Measurements from ENCODE around the gene RNU5B-1. TPM values are rescaled to one million over a fixed set of nuclear protein-coding genes. Genes with fewer than 3 reads are reported as not detected.

Gene RNU5B-1
- total RNA-seq, 1 donor from 2014 or later, result 47.6 TPM

- H3K27me3 ChIP-seq (ENCODE audit: low read depth), result no peaks in the 10 kb centered on the region
- no peak for ATAC-seq
- H3K9me3 ChIP-seq, result no peaks in the 10 kb centered on the region
- DNase-seq, result no peak
- H3K4me1 ChIP-seq, result no peaks in the 10 kb centered on the region
- H3K27ac ChIP-seq, result no peak overlapping the region
- TF ChIP-seq CTCF (IDR thresholded peaks at IDR 0.05), result no peak
- H3K36me3 ChIP-seq, result no peaks in the 10 kb centered on the region
- no peak overlapping the region for H3K4me3 ChIP-seq
- intact Hi-C loops (cut with DNase I), result no loop called here
These were observed 33.1 kb downstream of the RNU5B-1 start for GRCh38 chr15:65337436-65338070.

GRCh38 chr15:65338366-65338765 is 33.9 kb downstream of the RNU5B-1 start:
- no peak for DNase-seq

GRCh38 chr15:65338823-65339222 is 34.3 kb downstream of the RNU5B-1 start:
- intact Hi-C loops (cut with DNase I), result no loop called here
- Histone ChIP-seq H3K27me3 (ENCODE audit: low read depth) (no peaks in the 10 kb centered on the region), H3K36me3 (no peaks in the 10 kb centered on the region), H3K9me3 (no peaks in the 10 kb centered on the region), H3K4me3 (no peak overlapping the region), H3K4me1 (no peaks in the 10 kb centered on the region), H3K27ac (no peak overlapping the region)
- TF ChIP-seq CTCF (IDR thresholded peaks at IDR 0.05), result no peak
- DNase-seq (no peak), ATAC-seq (no peak)

More at GRCh38 chr15:65338366-65338765, 33.9 kb downstream of the RNU5B-1 start:
- Histone ChIP-seq H3K36me3 (no peaks in the 10 kb centered on the region), H3K27me3 (ENCODE audit: low read depth) (no peaks in the 10 kb centered on the region), H3K4me3 (no peak overlapping the region), H3K4me1 (no peaks in the 10 kb centered on the region), H3K27ac (no peak overlapping the region), H3K9me3 (no peaks in the 10 kb centered on the region)
- no peak for ATAC-seq
- intact Hi-C loops (cut with DNase I), result no loop called here
- no peak for TF ChIP-seq CTCF (IDR thresholded peaks at IDR 0.05)

GRCh38 chr15:65339416-65339815 is 34.9 kb downstream of the RNU5B-1 start:
- Histone ChIP-seq H3K27ac (no peak overlapping the region), H3K4me3 (no peak overlapping the region), H3K9me3 (no peaks in the 10 kb centered on the region), H3K27me3 (ENCODE audit: low read depth) (no peaks in the 10 kb centered on the region), H3K36me3 (no peaks in the 10 kb centered on the region), H3K4me1 (no peaks in the 10 kb centered on the region)
- no peak for TF ChIP-seq CTCF (IDR thresholded peaks at IDR 0.05)
- intact Hi-C loops (cut with DNase I), result no loop called here
- ATAC-seq, result no peak
- no peak for DNase-seq

GRCh38 chr15:65339920-65340319 is 35.4 kb downstream of the RNU5B-1 start:
- DNase-seq, result no peak
- intact Hi-C loops (cut with DNase I), result no loop called here

More at GRCh38 chr15:65339920-65340319, 35.4 kb downstream of the RNU5B-1 start:
- TF ChIP-seq CTCF (IDR thresholded peaks at IDR 0.05), result no peak
- Histone ChIP-seq H3K27ac (no peak overlapping the region), H3K9me3 (no peaks in the 10 kb centered on the region), H3K4me3 (no peak overlapping the region), H3K36me3 (no peaks in the 10 kb centered on the region), H3K4me1 (no peaks in the 10 kb centered on the region), H3K27me3 (ENCODE audit: low read depth) (no peaks in the 10 kb centered on the region)
- no peak for ATAC-seq
